Mucosa of stomach (tissue), 1 donor: ENCODE measurements around the gene TMEM151B.

Source experiments
- H3K27me3 ChIP-seq: one replicate; pipeline ENCODE4 v1.7.0; 2013; ENCODE audit warnings: mild to moderate bottlenecking, low read length; ENCODE audit not compliant: control insufficient read depth, insufficient read depth
- H3K36me3 ChIP-seq: one replicate; pipeline ENCODE4 v1.7.0; 2013; ENCODE audit warnings: low read length; ENCODE audit not compliant: control insufficient read depth, insufficient read depth
- H3K4me1 ChIP-seq: one replicate; pipeline ENCODE4 v1.7.0; 2013; ENCODE audit warnings: mild to moderate bottlenecking, low read length; ENCODE audit not compliant: control insufficient read depth, insufficient read depth
- H3K4me3 ChIP-seq: one replicate; pipeline ENCODE4 v1.7.0; 2013; ENCODE audit warnings: low read length
- H3K9ac ChIP-seq: one replicate; pipeline ENCODE4 v1.7.0; 2013; ENCODE audit warnings: mild to moderate bottlenecking, low read length, moderate library complexity
- H3K9me3 ChIP-seq: one replicate; pipeline ENCODE4 v1.7.0; 2013; ENCODE audit warnings: mild to moderate bottlenecking, low read length, moderate library complexity; ENCODE audit not compliant: control insufficient read depth
- donor health status: Pancreatic carcinoma.

TMEM151B gene

DNA sequence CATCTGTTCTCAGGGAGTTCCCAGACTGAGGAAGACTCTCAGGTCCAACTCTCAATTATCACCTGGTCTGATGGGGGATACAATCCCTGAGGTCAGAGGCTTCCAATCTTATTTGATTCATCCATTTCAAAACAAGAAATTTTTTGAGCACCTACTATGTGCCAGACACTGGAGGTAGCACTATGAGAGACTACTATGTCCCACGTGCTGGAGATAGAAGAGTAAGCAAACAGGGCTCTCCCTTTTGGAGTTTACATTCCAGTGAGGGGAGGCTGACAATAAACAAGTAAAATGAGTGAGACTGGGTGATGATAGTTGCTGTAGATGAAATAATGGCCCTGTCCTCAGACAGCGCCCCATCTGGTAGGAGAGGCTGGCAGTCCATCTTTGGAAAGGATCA, 16.5 kb downstream of the TMEM151B start:
- Histone ChIP-seq H3K27me3 (peaks cover 59% of the 10 kb centered on the region), H3K4me1 (no peaks in the 10 kb centered on the region), H3K36me3 (no peaks in the 10 kb centered on the region), H3K9ac (no peak overlapping the region), H3K4me3 (no peak overlapping the region), H3K9me3 (no peaks in the 10 kb centered on the region)

DNA sequence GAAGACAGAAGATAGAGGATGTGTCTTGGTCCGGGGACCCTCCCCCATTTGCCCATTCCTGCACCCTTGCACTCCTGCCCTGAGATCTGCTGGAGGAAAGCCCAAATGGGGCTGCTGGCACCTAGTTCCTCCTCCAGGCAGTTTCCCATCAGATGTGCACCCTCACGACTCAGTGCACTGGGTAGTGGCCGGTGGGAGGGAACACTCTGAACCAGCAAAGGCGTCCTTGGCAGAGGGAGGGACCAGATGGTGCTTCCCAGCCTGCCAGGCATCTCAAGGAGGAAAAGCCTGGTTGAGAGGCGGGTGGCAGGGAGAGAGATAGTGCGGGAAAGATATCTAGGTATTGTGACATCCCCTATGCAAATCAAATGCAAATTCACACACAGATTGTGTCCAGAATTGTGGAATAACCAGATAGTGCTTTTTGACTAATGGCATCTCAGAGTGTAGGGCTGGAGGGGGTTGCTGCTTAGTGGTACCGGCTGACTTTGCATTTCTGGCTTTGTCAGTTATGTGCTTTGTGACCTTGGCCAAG, 19.5 kb downstream of the TMEM151B start:
- Histone ChIP-seq H3K4me3 (no peak overlapping the region), H3K9ac (no peak overlapping the region), H3K27me3 (peaks cover 54% of the 10 kb centered on the region), H3K9me3 (no peaks in the 10 kb centered on the region), H3K4me1 (no peaks in the 10 kb centered on the region), H3K36me3 (no peaks in the 10 kb centered on the region)

DNA sequence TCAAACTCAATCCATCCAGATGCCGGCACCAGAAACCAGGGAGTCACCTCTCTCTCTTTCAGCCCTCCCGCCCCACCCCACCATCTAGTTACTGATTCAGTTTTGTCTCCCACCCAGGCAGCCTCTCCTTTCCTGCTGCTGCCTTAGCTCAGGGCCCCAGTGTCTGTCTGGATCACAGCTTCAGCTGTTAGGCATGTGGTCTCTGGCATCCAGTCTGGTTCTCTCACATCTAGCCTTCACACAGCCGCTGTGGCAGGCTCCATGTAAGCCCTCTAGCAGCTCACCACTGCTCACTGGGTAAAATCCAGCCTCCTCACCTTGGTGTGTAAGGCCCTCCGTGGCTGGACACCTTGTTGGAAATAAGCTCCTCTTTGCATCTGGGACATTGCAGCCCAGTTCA, 21.6 kb downstream of the TMEM151B start:
- no peak overlapping the region for H3K9ac ChIP-seq
- H3K27me3 ChIP-seq, result peaks cover 66% of the 10 kb centered on the region
- H3K36me3 ChIP-seq, result no peaks in the 10 kb centered on the region
- H3K4me3 ChIP-seq, result no peak overlapping the region
- no peaks in the 10 kb centered on the region for H3K9me3 ChIP-seq
- H3K4me1 ChIP-seq, result peaks cover under 1% of the 10 kb centered on the region

DNA sequence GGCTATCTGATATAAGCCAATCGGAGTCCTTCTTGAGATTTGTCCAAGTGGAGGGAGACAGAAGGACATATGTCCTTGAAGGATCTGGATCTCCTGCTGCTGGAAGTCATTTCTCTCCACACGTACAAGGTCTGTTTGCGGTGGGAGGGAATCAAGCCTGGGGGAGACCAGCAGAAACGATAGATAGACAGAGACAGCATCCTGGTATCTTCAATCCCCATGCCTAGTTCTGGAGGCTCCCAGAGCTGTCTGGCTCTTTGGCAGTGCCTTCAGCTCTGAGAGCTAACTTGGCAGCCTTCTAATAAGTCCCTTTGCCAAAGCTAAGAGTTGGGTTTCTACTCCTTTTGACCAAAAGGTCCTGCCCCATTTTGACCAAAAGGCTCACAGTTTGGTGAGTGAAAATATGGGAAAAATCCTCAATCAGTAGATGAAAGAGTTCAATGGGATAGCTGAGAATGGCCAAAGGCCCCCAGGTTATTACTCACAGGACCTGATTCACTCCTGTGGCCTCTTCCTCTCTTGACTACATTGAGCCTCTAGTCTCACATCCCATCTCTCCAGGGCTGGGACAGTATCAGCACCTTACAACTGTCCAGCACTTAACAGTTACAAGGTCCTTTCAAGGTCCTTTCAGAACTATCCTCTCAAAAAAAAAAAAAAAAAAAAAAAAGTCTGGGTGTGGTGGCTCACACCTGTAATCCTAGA, 22.6 kb downstream of the TMEM151B start:
- Histone ChIP-seq H3K4me3 (no peak overlapping the region), H3K4me1 (peaks cover 5% of the 10 kb centered on the region), H3K9ac (no peak overlapping the region), H3K36me3 (no peaks in the 10 kb centered on the region), H3K27me3 (peaks cover 66% of the 10 kb centered on the region), H3K9me3 (no peaks in the 10 kb centered on the region)

DNA sequence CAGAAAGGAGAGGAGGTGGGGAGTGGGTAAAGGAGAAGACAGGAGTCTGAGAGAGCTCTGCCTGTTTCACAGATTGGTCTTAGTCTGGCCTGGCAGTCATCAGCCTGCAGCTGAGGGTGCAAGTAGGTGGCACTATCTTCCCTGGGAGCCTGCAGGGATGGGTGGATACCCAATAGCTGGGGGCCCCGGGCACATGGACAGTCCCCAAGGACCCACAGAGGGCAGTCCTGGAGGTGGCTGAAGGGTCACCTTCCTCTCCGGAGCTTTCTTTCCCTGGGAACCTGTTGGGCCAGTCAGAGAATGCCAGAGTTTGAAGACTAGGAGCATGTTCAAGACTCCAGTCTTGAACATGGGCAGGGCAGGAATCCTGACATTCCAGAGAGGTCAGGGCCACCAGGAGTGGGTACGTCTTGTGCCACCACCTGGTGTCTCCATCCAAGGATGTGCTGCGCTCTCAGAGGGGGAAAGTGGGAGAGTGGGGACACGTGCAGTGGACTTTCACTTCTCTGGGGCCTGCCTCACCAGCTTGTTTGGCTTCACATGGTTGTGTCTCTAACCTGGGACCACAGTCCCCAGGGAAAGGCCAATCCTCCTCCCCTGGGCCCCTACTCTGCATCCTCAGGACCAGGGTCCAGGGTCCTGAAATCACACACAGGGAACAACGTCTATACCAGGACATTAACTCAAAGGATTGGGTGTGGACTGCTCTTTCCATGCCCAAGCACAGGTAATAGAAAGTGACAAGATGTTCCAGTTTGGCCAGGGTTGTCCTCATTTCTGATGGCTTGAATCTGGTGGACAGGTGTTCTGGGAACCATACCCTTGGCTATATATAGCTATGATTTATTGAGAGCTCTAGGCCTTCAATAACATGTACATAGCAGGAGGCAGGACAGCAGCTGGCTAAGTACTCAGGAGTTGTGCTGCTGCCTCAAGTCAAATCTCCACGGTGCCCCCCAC, 24.9 kb downstream of the TMEM151B start:
- Histone ChIP-seq H3K9ac (no peak overlapping the region), H3K4me1 (peaks cover 5% of the 10 kb centered on the region), H3K9me3 (no peaks in the 10 kb centered on the region), H3K4me3 (no peak overlapping the region), H3K36me3 (peaks cover under 1% of the 10 kb centered on the region), H3K27me3 (peaks cover 55% of the 10 kb centered on the region)

DNA sequence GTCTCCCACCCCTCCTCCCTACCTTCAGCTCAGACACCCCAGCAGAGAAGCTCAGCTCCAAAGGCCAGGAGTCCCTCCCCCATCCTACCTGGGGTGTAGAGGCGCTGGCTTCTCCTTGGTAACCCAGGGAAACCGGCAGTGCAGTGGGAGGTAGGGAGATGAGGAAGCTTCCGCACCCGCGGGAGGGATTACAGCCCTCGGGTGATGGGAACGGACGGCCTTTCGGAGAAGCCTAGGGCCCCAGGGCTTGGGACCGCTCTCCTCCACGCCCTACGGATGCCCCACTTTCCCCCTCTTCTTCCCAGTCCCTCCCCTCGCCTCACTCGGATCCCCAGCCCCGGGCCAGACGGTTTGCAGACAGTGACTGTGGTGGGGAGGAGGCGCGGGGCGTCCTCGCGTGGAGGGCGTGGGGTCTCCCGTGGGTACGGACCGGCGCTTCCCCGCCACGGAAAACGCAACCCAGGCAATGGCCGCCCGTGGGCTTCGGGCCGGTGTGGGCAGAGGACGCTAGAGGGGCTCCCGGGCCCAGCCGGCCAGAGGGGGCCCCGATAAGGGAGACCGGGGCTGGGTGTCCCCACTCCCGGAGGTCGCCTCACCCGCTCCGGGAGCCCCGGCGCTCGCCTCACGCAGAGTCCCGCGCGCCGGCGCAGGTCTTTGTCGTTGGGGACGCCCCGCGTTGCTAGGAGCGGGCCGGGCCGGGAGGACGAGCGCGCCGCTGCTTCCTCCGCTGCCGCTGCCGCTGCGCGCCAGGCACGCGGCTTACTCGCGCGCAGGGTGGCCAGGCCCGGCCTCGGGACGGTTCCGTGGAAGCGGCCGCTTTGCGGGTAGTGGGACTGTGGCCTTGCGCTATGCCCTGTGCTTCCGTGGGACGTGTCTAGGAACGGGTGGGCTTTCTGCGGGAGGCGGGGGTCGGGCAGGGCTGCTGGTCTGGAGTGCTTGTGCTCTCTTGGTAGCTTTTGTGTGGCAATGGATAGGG, 27.1 kb downstream of the TMEM151B start:
- peaks cover 7% of the 10 kb centered on the region for H3K36me3 ChIP-seq
- H3K27me3 ChIP-seq, result peaks cover 40% of the 10 kb centered on the region
- H3K4me3 ChIP-seq, result no peak overlapping the region
- H3K4me1 ChIP-seq, result peaks cover 5% of the 10 kb centered on the region
- H3K9me3 ChIP-seq, result no peaks in the 10 kb centered on the region
- no peak overlapping the region for H3K9ac ChIP-seq

DNA sequence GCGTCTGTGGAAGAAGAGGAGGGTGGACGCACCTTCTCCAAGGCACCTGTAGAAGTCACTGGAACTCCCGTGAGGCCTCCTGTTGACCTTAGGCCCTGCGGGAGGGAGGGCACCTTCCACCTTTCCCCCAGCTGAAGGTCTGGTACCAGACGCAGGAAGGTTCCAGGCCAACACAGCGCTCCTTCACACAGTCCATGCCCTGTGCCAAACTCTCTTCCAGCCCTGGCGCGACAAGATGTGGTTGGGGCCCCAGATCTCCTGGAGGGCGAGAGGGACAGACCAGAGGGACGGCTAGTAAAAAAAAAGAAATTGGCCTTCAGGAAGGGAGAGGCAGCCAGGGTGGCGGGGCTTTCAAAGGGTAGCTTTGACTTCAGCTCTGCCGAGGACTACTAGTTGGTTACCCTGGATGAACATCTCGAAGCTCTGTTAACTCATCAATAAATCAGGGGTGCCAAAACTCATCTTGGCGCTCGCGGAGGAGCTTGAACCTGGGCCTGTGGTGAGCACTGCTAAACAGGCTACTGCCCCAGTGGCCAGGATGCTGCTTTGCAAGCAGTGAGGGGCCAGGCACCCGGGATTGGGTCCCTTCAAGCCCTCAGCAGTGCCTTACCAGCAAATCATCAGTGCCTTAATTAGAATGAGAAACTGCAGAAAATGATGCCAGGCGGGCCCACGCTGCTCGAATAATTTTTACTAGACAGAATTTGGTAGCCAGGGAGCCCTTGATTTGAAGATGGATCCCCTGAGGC, 28.0 kb downstream of the TMEM151B start:
- Histone ChIP-seq H3K27me3 (peaks cover 39% of the 10 kb centered on the region), H3K4me3 (no peak overlapping the region), H3K9me3 (no peaks in the 10 kb centered on the region), H3K4me1 (peaks cover 5% of the 10 kb centered on the region), H3K36me3 (peaks cover 7% of the 10 kb centered on the region), H3K9ac (no peak overlapping the region)

DNA sequence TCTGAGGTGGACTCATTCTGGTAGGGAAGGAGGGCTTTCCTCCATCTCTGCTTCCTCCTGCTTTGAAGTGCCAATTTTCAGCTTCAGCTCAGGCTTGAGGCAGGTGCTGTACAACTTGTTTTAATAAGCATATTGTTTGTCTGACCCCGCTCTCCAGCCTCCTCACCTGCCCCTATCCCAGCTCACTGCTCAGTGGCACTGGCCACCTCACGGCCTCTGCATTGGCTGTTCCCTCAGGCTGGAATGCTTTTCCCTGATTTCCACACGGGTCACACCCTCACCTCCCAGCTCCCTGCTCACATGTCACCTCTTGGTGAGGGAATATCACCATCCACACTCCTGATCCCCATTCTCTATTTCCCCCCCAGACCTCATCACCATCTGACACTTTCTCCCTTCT, 28.6 kb downstream of the TMEM151B start:
- Histone ChIP-seq H3K9me3 (no peaks in the 10 kb centered on the region), H3K36me3 (peaks cover 14% of the 10 kb centered on the region), H3K27me3 (peaks cover 39% of the 10 kb centered on the region), H3K9ac (no peak overlapping the region), H3K4me3 (no peak overlapping the region), H3K4me1 (peaks cover 5% of the 10 kb centered on the region)

DNA sequence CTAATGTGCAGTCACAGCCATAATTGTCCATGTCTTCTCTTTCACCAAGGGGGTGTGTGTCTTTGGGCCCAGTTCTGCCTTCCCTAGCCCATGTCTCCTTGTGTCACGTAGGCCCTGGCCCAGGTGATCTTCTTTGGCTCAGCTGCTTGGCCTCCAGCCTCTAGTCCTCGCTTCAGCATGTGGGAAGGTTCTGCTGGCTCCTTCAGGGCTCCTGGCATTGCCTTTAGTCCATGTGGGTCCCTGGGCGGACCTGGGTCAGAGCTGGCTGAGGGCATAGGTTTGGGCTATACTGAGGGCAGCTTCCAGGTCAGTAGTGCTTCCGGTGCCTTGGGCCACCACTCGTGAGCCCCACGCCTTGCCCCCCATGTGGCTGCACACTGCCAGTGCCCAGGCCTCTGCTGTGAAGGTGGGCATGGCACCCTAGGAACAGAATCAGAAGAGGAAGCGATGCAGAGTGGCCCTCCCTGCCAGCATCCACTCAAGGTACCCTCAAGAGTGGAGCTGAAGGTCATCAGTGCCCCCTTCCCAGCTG, 30.1 kb downstream of the TMEM151B start:
- Histone ChIP-seq H3K9me3 (no peaks in the 10 kb centered on the region), H3K9ac (no peak overlapping the region), H3K4me3 (no peak overlapping the region), H3K36me3 (peaks cover 19% of the 10 kb centered on the region), H3K27me3 (peaks cover 30% of the 10 kb centered on the region), H3K4me1 (peaks cover 5% of the 10 kb centered on the region)

DNA sequence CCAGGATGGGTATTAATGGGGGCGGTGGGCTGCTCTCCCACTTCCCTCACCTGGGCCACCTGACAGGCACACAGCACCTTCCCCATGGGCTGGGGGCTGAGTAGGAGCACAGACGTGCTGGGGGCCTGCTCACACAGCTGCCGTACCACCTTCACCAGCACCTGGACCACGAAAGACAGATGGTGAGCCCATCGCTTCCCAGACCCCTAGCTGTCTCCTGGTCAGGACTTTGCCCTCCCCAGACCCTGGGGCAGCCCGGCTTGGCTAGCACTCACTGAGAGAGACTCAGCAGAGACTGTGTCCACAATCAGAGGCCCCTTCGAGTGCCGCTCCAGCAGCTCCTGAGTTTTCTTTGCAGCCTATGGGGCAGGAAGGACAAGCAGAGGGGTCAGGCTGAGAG, 30.9 kb downstream of the TMEM151B start:
- Histone ChIP-seq H3K27me3 (peaks cover 24% of the 10 kb centered on the region), H3K36me3 (peaks cover 24% of the 10 kb centered on the region)

More for the DNA sequence above, 30.9 kb downstream of the TMEM151B start:
- Histone ChIP-seq H3K4me3 (no peak overlapping the region), H3K9me3 (no peaks in the 10 kb centered on the region), H3K9ac (no peak overlapping the region), H3K4me1 (peaks cover 5% of the 10 kb centered on the region)
